ENCODE data around the gene KAT8.
"Not testable (repeated sequence)": the region's sequence is repeated elsewhere in the genome, so short reads cannot be mapped to it uniquely, and the experiment has no call there.

KAT8 gene

GRCh38 chr16:31168848-31169247 lies 51.4 kb downstream of the KAT8 start:
- Histone ChIP-seq H3K4me3 (ENCODE audit: low read depth in 1 of 5, low read length in 5 of 5) (no peak overlapping the region), H3K36me3 (ENCODE audit: control insufficient read depth in 5 of 5, insufficient read depth in 5 of 5, low read length in 5 of 5) (no peaks in the 10 kb centered on the region), H3K27ac (ENCODE audit: low read depth, low read length) (no peak overlapping the region), H3K9ac (ENCODE audit: low read length in 5 of 5) (no peak overlapping the region), H3K9me3 (ENCODE audit: control insufficient read depth in 5 of 5, low read length in 5 of 5) (no peaks in the 10 kb centered on the region), H3K27me3 (ENCODE audit: control insufficient read depth in 5 of 5, insufficient read depth in 4 of 5, low read length in 5 of 5) (no peaks in the 10 kb centered on the region), H3K4me1 (ENCODE audit: control insufficient read depth in 5 of 5, insufficient read depth in 5 of 5, low read length in 5 of 5) (no peaks in the 10 kb centered on the region)

- not testable (repeated sequence) for H3K36me3 ChIP-seq (ENCODE audit: control insufficient read depth in 5 of 5, insufficient read depth in 5 of 5, low read length in 5 of 5); H3K27ac ChIP-seq (ENCODE audit: low read depth, low read length); H3K4me3 ChIP-seq (ENCODE audit: low read depth in 1 of 5, low read length in 5 of 5); H3K27me3 ChIP-seq (ENCODE audit: control insufficient read depth in 5 of 5, insufficient read depth in 4 of 5, low read length in 5 of 5); H3K9me3 ChIP-seq (ENCODE audit: control insufficient read depth in 5 of 5, low read length in 5 of 5); H3K4me1 ChIP-seq (ENCODE audit: control insufficient read depth in 5 of 5, insufficient read depth in 5 of 5, low read length in 5 of 5); H3K9ac ChIP-seq (ENCODE audit: low read length in 5 of 5)
Observed at GRCh38 chr16:31170048-31170447, 52.6 kb downstream of the KAT8 start.

GRCh38 chr16:31177136-31177535 lies 59.7 kb downstream of the KAT8 start:
- Histone ChIP-seq H3K9ac (ENCODE audit: low read length in 5 of 5) (no peak overlapping the region), H3K9me3 (ENCODE audit: control insufficient read depth in 5 of 5, low read length in 5 of 5) (no peaks in the 10 kb centered on the region), H3K4me1 (ENCODE audit: control insufficient read depth in 5 of 5, insufficient read depth in 5 of 5, low read length in 5 of 5) (peaks cover 3 to 25% (median 21%) of the 10 kb centered on the region in 5 donors), H3K36me3 (ENCODE audit: control insufficient read depth in 5 of 5, insufficient read depth in 5 of 5, low read length in 5 of 5) (no peaks in the 10 kb centered on the region), H3K27me3 (ENCODE audit: control insufficient read depth in 5 of 5, insufficient read depth in 4 of 5, low read length in 5 of 5) (no peaks in the 10 kb centered on the region), H3K4me3 (ENCODE audit: low read depth in 1 of 5, low read length in 5 of 5) (no peak overlapping the region), H3K27ac (ENCODE audit: low read depth, low read length) (no peak overlapping the region)

- H3K4me1 ChIP-seq (ENCODE audit: control insufficient read depth in 5 of 5, insufficient read depth in 5 of 5, low read length in 5 of 5) = peaks cover 6 to 45% (median 40%) of the 10 kb centered on the region in 5 donors
- H3K9me3 ChIP-seq (ENCODE audit: control insufficient read depth in 5 of 5, low read length in 5 of 5) = no peaks in the 10 kb centered on the region
- H3K27ac ChIP-seq (ENCODE audit: low read depth, low read length) = peak overlapping the region; percentile 94
- peak overlapping the region in 4 of 5 donors; percentile 74 to 96 (median 88) for H3K9ac ChIP-seq (ENCODE audit: low read length in 5 of 5)
- H3K36me3 ChIP-seq (ENCODE audit: control insufficient read depth in 5 of 5, insufficient read depth in 5 of 5, low read length in 5 of 5) = peaks cover 0 to 21% (median 20%) of the 10 kb centered on the region in 5 donors
- peak overlapping the region; percentile 65 to 98 (median 93) for H3K4me3 ChIP-seq (ENCODE audit: low read depth in 1 of 5, low read length in 5 of 5)
- H3K27me3 ChIP-seq (ENCODE audit: control insufficient read depth in 5 of 5, insufficient read depth in 4 of 5, low read length in 5 of 5) = no peaks in the 10 kb centered on the region
Observed at GRCh38 chr16:31179219-31179746, 61.8 kb downstream of the KAT8 start.

GRCh38 chr16:31179747-31180459 lies 62.4 kb downstream of the KAT8 start, which contains the start of gene FUS:
Gene FUS, plus strand, starts transcription at chr16:31180139. Its CDS starts 76 bp downstream, at chr16:31180215.
- Histone ChIP-seq H3K27me3 (ENCODE audit: control insufficient read depth in 5 of 5, insufficient read depth in 4 of 5, low read length in 5 of 5) (no peaks in the 10 kb centered on the region), H3K4me1 (ENCODE audit: control insufficient read depth in 5 of 5, insufficient read depth in 5 of 5, low read length in 5 of 5) (peaks cover 6 to 45% (median 40%) of the 10 kb centered on the region in 5 donors), H3K36me3 (ENCODE audit: control insufficient read depth in 5 of 5, insufficient read depth in 5 of 5, low read length in 5 of 5) (peaks cover 0 to 27% (median 26%) of the 10 kb centered on the region in 5 donors), H3K9ac (ENCODE audit: low read length in 5 of 5) (peak within 1 kb of the TSS; percentile 48 to 96 (median 81)), H3K27ac (ENCODE audit: low read depth, low read length) (peak within 1 kb of the TSS; percentile 94), H3K4me3 (ENCODE audit: low read depth in 1 of 5, low read length in 5 of 5) (peak within 1 kb of the TSS; percentile 87 to 98 (median 93)), H3K9me3 (ENCODE audit: control insufficient read depth in 5 of 5, low read length in 5 of 5) (no peaks in the 10 kb centered on the region)
